ENCODE measurements around the gene STT3A.

STT3A gene

GRCh38 chr11:125592305-125593113, at the start of gene STT3A:
Gene STT3A (plus strand): TSS chr11:125592852. CDS start chr11:125595916, 3,064 bp downstream.
- no peaks in the 10 kb centered on the region for H3K9me3 ChIP-seq (ENCODE audit: control insufficient read depth, low read length)
- H3K9ac ChIP-seq (ENCODE audit: low read length), result peak within 1 kb of the TSS; percentile 99
- H3K27me3 ChIP-seq (replicated peaks; ENCODE audit: control insufficient read depth, insufficient read depth, low read length), result no peaks in the 10 kb centered on the region
- peak within 1 kb of the TSS; percentile 100 for H3K4me3 ChIP-seq (ENCODE audit: low read length)
- peak; percentile 100 for DNase-seq (ENCODE audit: low read depth)
- peaks cover 13% of the 10 kb centered on the region for H3K4me1 ChIP-seq (ENCODE audit: control insufficient read depth, insufficient read depth, low read length)
- H3K36me3 ChIP-seq (ENCODE audit: control insufficient read depth, insufficient read depth, low read length, severe bottlenecking), result peaks cover 8% of the 10 kb centered on the region

- no peaks in the 10 kb centered on the region for H3K36me3 ChIP-seq (ENCODE audit: control insufficient read depth, insufficient read depth, low read length, severe bottlenecking)
- no peak for DNase-seq (ENCODE audit: low read depth)
These were observed 41.9 kb upstream of the STT3A start for GRCh38 chr11:125550780-125551179.

DNA sequence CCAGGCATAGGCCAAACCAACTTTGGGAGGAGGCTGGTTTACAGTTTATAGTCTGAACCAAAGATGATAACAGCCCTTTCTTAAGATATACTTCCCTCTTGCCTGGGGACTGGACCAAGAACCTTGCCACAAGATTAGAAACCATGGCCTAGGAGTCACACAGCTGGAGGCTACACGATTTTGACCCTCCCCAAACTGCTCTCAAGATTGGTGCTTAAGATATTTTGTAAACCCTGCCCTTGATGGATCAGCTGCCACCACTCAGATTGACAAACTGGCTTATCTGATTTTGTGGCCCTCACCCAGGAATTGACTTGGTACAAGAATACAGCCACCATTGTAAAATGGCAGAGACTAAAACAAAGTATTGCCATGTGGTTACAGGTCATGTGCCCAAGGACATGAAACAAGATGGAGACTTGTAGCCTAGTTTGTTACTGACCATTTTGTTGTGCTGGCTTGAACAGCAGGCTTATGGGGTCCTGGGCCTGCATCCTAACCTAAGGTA, 40.8 kb upstream of the STT3A start:
- Histone ChIP-seq H3K36me3 (ENCODE audit: control insufficient read depth, insufficient read depth, low read length, severe bottlenecking) (no peaks in the 10 kb centered on the region), H3K4me3 (ENCODE audit: low read length) (no peak overlapping the region), H3K27me3 (replicated peaks; ENCODE audit: control insufficient read depth, insufficient read depth, low read length) (no peaks in the 10 kb centered on the region), H3K9me3 (ENCODE audit: control insufficient read depth, low read length) (peaks cover 31% of the 10 kb centered on the region), H3K9ac (ENCODE audit: low read length) (no peak overlapping the region), H3K4me1 (ENCODE audit: control insufficient read depth, insufficient read depth, low read length) (no peaks in the 10 kb centered on the region)
- no peak for DNase-seq (ENCODE audit: low read depth)

More at GRCh38 chr11:125550780-125551179, 41.9 kb upstream of the STT3A start:
- H3K9ac ChIP-seq (ENCODE audit: low read length), result no peak overlapping the region
- H3K4me1 ChIP-seq (ENCODE audit: control insufficient read depth, insufficient read depth, low read length), result no peaks in the 10 kb centered on the region
- H3K4me3 ChIP-seq (ENCODE audit: low read length), result no peak overlapping the region
- no peaks in the 10 kb centered on the region for H3K27me3 ChIP-seq (replicated peaks; ENCODE audit: control insufficient read depth, insufficient read depth, low read length)
- H3K9me3 ChIP-seq (ENCODE audit: control insufficient read depth, low read length), result peaks cover 31% of the 10 kb centered on the region

DNA sequence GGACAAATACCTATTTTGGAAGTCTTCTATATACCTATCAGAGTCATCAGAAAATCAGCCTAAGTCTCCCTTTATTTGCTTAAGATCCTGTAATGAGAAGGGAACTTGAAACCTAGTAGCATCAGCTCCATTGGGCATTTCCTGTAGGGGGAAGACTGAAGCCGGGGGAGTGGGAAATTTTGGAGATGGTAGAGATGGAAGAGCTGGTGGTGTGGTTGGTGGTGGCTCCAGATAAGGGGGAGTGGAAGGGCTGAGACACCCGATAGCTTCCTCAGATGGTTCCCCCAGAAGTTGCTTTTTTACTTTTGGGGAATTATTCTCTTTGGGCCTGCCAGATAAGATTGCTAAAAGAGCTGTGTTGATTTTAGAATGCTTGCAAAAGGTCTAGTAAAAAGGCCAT, 39.7 kb upstream of the STT3A start:
- H3K27me3 ChIP-seq (replicated peaks; ENCODE audit: control insufficient read depth, insufficient read depth, low read length), result no peaks in the 10 kb centered on the region
- H3K36me3 ChIP-seq (ENCODE audit: control insufficient read depth, insufficient read depth, low read length, severe bottlenecking), result no peaks in the 10 kb centered on the region
- H3K9me3 ChIP-seq (ENCODE audit: control insufficient read depth, low read length), result peaks cover 31% of the 10 kb centered on the region
- no peak for DNase-seq (ENCODE audit: low read depth)
- H3K4me3 ChIP-seq (ENCODE audit: low read length), result peak overlapping the region; percentile 39
- no peak overlapping the region for H3K9ac ChIP-seq (ENCODE audit: low read length)
- H3K4me1 ChIP-seq (ENCODE audit: control insufficient read depth, insufficient read depth, low read length), result no peaks in the 10 kb centered on the region

DNA sequence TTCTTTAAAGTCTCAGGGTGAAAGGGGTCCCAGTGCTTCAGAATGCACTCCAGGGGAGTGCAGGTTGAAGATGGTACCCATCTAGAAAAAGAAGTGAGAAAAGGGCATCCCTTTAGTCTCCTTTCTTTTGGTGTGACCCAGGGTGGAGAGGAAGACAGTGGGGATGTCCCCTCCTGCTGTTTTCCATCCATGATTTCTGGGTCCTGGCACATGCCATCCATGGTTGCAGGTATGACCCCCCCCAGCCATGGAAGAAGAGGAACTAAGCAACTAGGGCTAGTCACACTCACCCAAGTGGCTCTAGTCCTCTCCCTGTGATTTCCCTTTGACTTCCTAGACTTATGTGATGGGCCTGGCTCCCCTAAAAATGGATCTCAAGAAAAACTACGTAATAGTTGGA, 39.3 kb upstream of the STT3A start:
- Histone ChIP-seq H3K27me3 (replicated peaks; ENCODE audit: control insufficient read depth, insufficient read depth, low read length) (no peaks in the 10 kb centered on the region), H3K9me3 (ENCODE audit: control insufficient read depth, low read length) (peaks cover 31% of the 10 kb centered on the region), H3K4me3 (ENCODE audit: low read length) (peak overlapping the region; percentile 39), H3K9ac (ENCODE audit: low read length) (no peak overlapping the region), H3K4me1 (ENCODE audit: control insufficient read depth, insufficient read depth, low read length) (no peaks in the 10 kb centered on the region), H3K36me3 (ENCODE audit: control insufficient read depth, insufficient read depth, low read length, severe bottlenecking) (no peaks in the 10 kb centered on the region)
- no peak for DNase-seq (ENCODE audit: low read depth)

DNA sequence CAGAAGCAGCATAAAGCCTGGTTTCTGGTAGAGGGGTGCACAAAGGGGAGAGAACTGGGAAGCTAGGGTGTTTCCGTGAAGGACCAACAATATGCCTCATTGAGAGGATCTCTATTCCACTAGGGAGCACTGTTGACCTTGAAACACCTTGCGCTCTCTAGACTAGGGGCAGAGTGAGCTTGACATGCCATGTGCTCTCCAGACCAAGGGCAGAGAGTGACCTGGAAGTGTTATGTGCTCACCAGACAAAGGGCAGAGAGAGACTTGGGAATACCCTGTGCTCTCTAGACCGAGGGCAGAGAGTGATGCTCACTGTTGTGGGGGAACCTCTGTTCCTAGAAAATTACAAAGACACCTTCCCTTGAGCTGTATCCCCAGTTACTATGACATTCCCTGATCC, 38.6 kb upstream of the STT3A start:
- DNase-seq (ENCODE audit: low read depth), result no peak
- no peaks in the 10 kb centered on the region for H3K4me1 ChIP-seq (ENCODE audit: control insufficient read depth, insufficient read depth, low read length)
- H3K36me3 ChIP-seq (ENCODE audit: control insufficient read depth, insufficient read depth, low read length, severe bottlenecking), result no peaks in the 10 kb centered on the region
- H3K4me3 ChIP-seq (ENCODE audit: low read length), result no peak overlapping the region
- H3K9me3 ChIP-seq (ENCODE audit: control insufficient read depth, low read length), result peaks cover 31% of the 10 kb centered on the region
- H3K9ac ChIP-seq (ENCODE audit: low read length), result no peak overlapping the region
- H3K27me3 ChIP-seq (replicated peaks; ENCODE audit: control insufficient read depth, insufficient read depth, low read length), result no peaks in the 10 kb centered on the region

DNA sequence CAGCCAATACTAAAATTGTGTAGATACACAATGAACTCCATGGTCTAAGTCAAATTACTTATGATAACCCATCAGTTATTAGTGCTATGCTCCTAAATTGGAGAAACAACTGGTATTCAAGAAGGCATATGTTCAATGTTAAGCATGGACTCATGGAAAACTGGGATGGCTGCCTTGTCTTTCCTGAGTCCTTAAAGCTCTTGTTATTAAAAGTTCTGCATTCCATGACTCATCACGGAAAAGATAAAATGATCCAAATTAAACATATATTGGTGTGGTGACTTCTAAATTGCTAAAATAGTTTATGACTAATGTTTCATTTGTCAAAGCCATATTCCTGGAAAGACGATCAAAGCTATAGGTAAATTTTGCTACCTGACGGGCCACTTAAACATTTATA, 32.8 kb upstream of the STT3A start:
- no peak for DNase-seq (ENCODE audit: low read depth)
- Histone ChIP-seq H3K9ac (ENCODE audit: low read length) (no peak overlapping the region), H3K9me3 (ENCODE audit: control insufficient read depth, low read length) (no peaks in the 10 kb centered on the region), H3K36me3 (ENCODE audit: control insufficient read depth, insufficient read depth, low read length, severe bottlenecking) (no peaks in the 10 kb centered on the region), H3K4me3 (ENCODE audit: low read length) (no peak overlapping the region), H3K4me1 (ENCODE audit: control insufficient read depth, insufficient read depth, low read length) (no peaks in the 10 kb centered on the region), H3K27me3 (replicated peaks; ENCODE audit: control insufficient read depth, insufficient read depth, low read length) (no peaks in the 10 kb centered on the region)

DNA sequence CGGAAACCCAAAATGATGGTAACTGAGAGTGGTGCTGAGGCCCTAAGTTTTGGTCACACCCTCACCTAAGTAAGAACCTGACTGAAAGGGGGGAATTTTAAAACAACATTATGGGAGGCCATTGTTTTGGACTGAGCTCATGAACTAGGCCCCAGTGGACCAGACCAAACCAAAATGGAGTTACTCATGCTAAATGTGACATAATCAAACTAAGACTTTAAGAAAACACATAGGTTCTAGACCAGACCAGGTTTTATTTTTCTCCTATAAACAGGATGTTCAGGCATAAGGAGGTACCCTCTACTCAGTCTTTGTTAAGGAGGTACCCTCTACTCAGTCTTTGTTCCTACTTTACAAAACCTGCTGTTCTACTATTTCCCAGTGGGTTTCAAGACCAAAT, 30.7 kb upstream of the STT3A start:
- Histone ChIP-seq H3K27me3 (replicated peaks; ENCODE audit: control insufficient read depth, insufficient read depth, low read length) (no peaks in the 10 kb centered on the region), H3K9ac (ENCODE audit: low read length) (no peak overlapping the region), H3K4me3 (ENCODE audit: low read length) (no peak overlapping the region), H3K9me3 (ENCODE audit: control insufficient read depth, low read length) (no peaks in the 10 kb centered on the region), H3K4me1 (ENCODE audit: control insufficient read depth, insufficient read depth, low read length) (no peaks in the 10 kb centered on the region), H3K36me3 (ENCODE audit: control insufficient read depth, insufficient read depth, low read length, severe bottlenecking) (no peaks in the 10 kb centered on the region)
- no peak for DNase-seq (ENCODE audit: low read depth)

GRCh38 chr11:125562430-125562829, 30.2 kb upstream of the STT3A start:
- DNase-seq (ENCODE audit: low read depth), result no peak
- Histone ChIP-seq H3K9me3 (ENCODE audit: control insufficient read depth, low read length) (no peaks in the 10 kb centered on the region), H3K4me3 (ENCODE audit: low read length) (no peak overlapping the region), H3K27me3 (replicated peaks; ENCODE audit: control insufficient read depth, insufficient read depth, low read length) (no peaks in the 10 kb centered on the region), H3K4me1 (ENCODE audit: control insufficient read depth, insufficient read depth, low read length) (no peaks in the 10 kb centered on the region), H3K9ac (ENCODE audit: low read length) (no peak overlapping the region), H3K36me3 (ENCODE audit: control insufficient read depth, insufficient read depth, low read length, severe bottlenecking) (no peaks in the 10 kb centered on the region)

GRCh38 chr11:125564357-125564756, 28.3 kb upstream of the STT3A start:
- no peaks in the 10 kb centered on the region for H3K36me3 ChIP-seq (ENCODE audit: control insufficient read depth, insufficient read depth, low read length, severe bottlenecking)
- H3K4me1 ChIP-seq (ENCODE audit: control insufficient read depth, insufficient read depth, low read length), result no peaks in the 10 kb centered on the region
- H3K9ac ChIP-seq (ENCODE audit: low read length), result no peak overlapping the region
- H3K27me3 ChIP-seq (replicated peaks; ENCODE audit: control insufficient read depth, insufficient read depth, low read length), result no peaks in the 10 kb centered on the region
- no peak for DNase-seq (ENCODE audit: low read depth)
- no peaks in the 10 kb centered on the region for H3K9me3 ChIP-seq (ENCODE audit: control insufficient read depth, low read length)
- H3K4me3 ChIP-seq (ENCODE audit: low read length), result no peak overlapping the region

DNA sequence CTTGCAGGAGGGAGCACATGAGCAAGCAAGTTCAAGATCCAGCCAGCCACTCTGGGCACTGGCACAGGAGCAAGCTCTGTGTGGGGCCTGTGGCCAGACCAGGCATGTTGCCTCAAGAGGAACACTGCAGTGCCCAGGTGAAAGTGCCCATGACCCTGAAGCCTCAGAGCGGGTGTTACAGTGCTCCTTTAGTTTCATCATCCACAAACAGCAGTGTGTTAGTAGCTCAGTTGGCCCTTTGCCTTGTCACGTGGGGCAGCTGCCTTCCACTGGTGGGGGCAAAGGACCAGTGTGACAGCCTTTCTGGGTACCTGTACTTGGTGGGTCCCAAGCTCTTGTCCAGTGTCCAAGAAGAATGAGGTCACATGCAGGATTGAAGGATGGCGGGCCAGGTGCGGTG, 26.4 kb upstream of the STT3A start:
- Histone ChIP-seq H3K4me1 (ENCODE audit: control insufficient read depth, insufficient read depth, low read length) (peaks cover 12% of the 10 kb centered on the region), H3K27me3 (replicated peaks; ENCODE audit: control insufficient read depth, insufficient read depth, low read length) (no peaks in the 10 kb centered on the region), H3K9ac (ENCODE audit: low read length) (no peak overlapping the region), H3K36me3 (ENCODE audit: control insufficient read depth, insufficient read depth, low read length, severe bottlenecking) (no peaks in the 10 kb centered on the region), H3K4me3 (ENCODE audit: low read length) (no peak overlapping the region), H3K9me3 (ENCODE audit: control insufficient read depth, low read length) (no peaks in the 10 kb centered on the region)
- no peak for DNase-seq (ENCODE audit: low read depth)

Data from adipocyte (in vitro differentiated cells).